GM18867 (cell line): ENCODE data around the gene ZNF664.

Experiments
- ATAC-seq: cut with Tn5 transposase; IDR thresholded peaks from one replicate; pipeline ENCODE4 v1.9.1; 2021; ENCODE audit warnings: mild to moderate bottlenecking, moderate library complexity; ENCODE audit not compliant: unreplicated experiment

Gene ZNF664

GRCh38 chr12:123957196-123957595 lies 15.8 kb upstream of the ZNF664 start:
- ATAC-seq = no peak

GRCh38 chr12:123958462-123958861 lies 14.6 kb upstream of the ZNF664 start:
- no peak for ATAC-seq

GRCh38 chr12:123958876-123959275 lies 14.1 kb upstream of the ZNF664 start:
- no peak for ATAC-seq

GRCh38 chr12:123960029-123960735 lies 12.8 kb upstream of the ZNF664 start:
- ATAC-seq = no peak

- ATAC-seq = no peak
Measured at GRCh38 chr12:123960856-123961255, 12.2 kb upstream of the ZNF664 start.

GRCh38 chr12:123961585-123962345 lies 11.2 kb upstream of the ZNF664 start:
- ATAC-seq = no peak

- no peak for ATAC-seq
Measured at GRCh38 chr12:123962513-123962912, 10.5 kb upstream of the ZNF664 start.

GRCh38 chr12:123963821-123964220 lies 9.2 kb upstream of the ZNF664 start:
- no peak for ATAC-seq

GRCh38 chr12:123965382-123965781 lies 7.6 kb upstream of the ZNF664 start:
- no peak for ATAC-seq

- no peak for ATAC-seq
Measured at GRCh38 chr12:123966596-123966995, 6.4 kb upstream of the ZNF664 start.

- ATAC-seq = no peak
Measured at GRCh38 chr12:123967121-123967586, 5.9 kb upstream of the ZNF664 start.

- no peak for ATAC-seq
Measured at GRCh38 chr12:123971449-123971769, 1.6 kb upstream of the ZNF664 start.

- peak; percentile 4 for ATAC-seq
Measured at GRCh38 chr12:123971770-123972456, 1.1 kb upstream of the ZNF664 start.

GRCh38 chr12:123973552-123974341 lies 732 bp downstream of the ZNF664 start:
- ATAC-seq = peak; percentile 8

- no peak for ATAC-seq
Measured at GRCh38 chr12:123976227-123976826, 3.3 kb downstream of the ZNF664 start.

- no peak for ATAC-seq
Measured at GRCh38 chr12:123979566-123979965, 6.6 kb downstream of the ZNF664 start.

GRCh38 chr12:123982269-123982668 lies 9.3 kb downstream of the ZNF664 start:
- no peak for ATAC-seq

GRCh38 chr12:123983822-123984485 lies 10.9 kb downstream of the ZNF664 start:
- no peak for ATAC-seq

- no peak for ATAC-seq
Measured at GRCh38 chr12:123984903-123985302, 11.9 kb downstream of the ZNF664 start.

- no peak for ATAC-seq
Measured at GRCh38 chr12:123986374-123986965, 13.5 kb downstream of the ZNF664 start.
